Hepatocyte (in vitro differentiated cells): Measurements from ENCODE around the gene MIGA2.

Source experiments
- EZH2 ChIP-seq: fragments of 200-600 bp; sonication (generic); IDR thresholded peaks from 2 replicates; pipeline ENCODE4 v1.6.1; 2016; ENCODE audit warnings: antibody characterized with exemption, mild to moderate bottlenecking, borderline replicate concordance
- TF ChIP-seq, protein P1 (sequence below): fragments of 200-600 bp; sonication (generic); IDR thresholded peaks from 2 replicates; pipeline ENCODE4 v1.5.1; 2016; ENCODE audit warnings: antibody characterized with exemption, mild to moderate bottlenecking; ENCODE audit not compliant: poor library complexity

DNA sequence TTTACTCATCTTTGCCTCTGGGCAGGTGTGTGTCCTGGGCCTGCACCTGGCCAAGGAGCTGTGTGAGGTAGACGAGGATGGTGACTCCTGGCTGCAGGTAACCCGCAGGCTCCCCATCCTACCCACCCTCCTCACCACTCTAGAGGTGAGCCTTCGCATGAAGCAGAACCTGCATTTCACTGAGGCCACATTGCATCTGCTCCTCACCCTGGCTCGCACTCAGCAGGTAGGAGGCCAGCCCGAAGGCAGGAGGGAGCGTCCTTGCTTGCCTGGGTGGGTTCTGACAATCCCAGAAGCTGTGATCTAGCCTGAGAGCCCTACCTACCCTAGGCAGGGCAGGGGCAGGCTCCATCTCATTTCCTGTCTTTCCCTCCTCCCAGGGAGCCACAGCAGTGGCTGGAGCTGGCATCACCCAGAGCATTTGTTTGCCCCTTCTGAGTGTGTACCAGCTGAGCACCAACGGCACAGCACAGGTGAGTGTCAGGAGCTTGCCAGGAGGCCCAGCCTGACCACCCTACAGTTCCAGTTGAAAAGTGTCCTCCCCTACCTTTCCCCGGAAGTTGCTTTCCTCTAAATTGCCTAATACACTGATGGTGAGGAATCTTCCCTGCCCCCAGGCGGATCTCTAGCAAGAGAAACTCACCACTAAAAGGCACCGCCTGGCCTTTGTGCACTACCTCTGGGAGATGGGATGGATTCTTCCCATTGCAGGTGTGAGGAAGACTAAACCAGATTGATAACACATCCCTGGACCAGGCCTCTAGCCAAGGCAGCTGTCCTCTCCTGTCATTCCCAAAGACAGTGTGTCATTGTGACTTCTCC lies 34.7 kb upstream of the MIGA2 start:
- TF ChIP-seq, protein P1, sequence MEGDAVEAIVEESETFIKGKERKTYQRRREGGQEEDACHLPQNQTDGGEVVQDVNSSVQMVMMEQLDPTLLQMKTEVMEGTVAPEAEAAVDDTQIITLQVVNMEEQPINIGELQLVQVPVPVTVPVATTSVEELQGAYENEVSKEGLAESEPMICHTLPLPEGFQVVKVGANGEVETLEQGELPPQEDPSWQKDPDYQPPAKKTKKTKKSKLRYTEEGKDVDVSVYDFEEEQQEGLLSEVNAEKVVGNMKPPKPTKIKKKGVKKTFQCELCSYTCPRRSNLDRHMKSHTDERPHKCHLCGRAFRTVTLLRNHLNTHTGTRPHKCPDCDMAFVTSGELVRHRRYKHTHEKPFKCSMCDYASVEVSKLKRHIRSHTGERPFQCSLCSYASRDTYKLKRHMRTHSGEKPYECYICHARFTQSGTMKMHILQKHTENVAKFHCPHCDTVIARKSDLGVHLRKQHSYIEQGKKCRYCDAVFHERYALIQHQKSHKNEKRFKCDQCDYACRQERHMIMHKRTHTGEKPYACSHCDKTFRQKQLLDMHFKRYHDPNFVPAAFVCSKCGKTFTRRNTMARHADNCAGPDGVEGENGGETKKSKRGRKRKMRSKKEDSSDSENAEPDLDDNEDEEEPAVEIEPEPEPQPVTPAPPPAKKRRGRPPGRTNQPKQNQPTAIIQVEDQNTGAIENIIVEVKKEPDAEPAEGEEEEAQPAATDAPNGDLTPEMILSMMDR: no peak
- TF ChIP-seq EZH2: no peak
